HG03097 (cell line): ENCODE data around the gene NPM1.

Experiments
- ATAC-seq: cut with Tn5 transposase; IDR thresholded peaks from one replicate; pipeline ENCODE4 v1.9.1; 2021; ENCODE audit not compliant: unreplicated experiment, low FRiP score

Gene NPM1

GRCh38 chr5:171425596-171426244 lies 38.1 kb downstream of the NPM1 start:
- ATAC-seq: no peak

DNA sequence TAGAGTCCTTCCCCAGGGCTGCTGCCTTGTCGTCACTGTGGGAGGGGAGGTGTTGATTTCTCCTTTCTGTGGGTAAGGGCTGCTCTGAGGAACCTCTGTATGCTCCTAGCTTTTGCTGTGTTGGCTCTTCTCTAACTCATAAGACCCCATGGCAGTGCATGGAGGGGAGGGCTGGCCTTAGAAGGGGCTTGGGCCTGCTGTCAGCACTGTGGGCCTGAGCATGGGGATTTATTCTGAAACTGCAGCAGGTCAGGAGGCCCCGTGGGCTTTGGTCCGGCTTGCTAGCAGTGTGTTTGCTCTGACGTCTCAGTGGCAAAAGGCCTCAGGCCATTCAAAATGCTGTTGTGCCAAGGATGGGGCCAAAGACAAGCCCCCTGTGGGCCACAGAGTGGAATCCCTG lies 38.6 kb downstream of the NPM1 start:
- no peak for ATAC-seq

- no peak for ATAC-seq
These were observed 39.0 kb downstream of the NPM1 start for GRCh38 chr5:171426680-171427079.

DNA sequence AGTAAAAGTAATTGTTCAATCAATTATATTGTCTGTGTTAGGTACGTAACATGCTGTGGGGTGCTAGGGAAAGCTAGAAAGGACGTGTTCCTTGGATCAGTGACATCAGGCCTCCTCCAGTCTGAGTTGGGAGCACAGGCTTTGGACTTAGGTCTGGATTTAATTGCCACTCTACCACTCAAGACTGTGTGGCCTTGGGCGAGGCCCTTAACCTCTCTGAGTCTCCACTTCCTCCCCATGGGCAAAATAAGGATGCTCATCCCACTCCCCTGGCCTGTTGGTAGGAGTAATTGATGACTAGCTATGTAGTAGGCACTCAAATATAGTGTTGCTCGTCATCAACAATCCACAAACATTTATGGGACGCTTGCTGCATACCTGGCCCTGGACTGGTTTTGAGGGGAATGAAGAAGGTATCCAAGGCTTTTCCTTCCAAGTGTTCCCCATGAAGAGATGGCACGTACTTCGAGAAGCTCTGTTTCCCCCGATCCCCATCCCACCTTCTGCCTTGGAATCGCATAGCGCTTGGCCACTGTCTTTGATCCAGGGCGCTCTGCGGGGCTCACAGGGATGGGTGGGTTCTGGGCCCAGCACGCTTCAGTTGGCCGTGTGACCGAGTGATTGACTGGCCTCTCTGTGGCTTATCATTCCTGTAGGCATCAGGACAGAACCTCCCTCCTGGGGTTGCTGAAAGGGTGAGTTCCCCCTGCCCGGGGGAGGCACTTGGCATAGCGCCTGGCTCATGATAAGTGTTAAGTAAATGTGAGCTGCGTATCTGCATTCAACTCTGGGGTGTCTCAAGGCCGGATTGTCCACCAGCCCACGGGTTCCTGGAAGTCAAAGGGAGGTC lies 39.9 kb downstream of the NPM1 start:
- ATAC-seq: no peak

DNA sequence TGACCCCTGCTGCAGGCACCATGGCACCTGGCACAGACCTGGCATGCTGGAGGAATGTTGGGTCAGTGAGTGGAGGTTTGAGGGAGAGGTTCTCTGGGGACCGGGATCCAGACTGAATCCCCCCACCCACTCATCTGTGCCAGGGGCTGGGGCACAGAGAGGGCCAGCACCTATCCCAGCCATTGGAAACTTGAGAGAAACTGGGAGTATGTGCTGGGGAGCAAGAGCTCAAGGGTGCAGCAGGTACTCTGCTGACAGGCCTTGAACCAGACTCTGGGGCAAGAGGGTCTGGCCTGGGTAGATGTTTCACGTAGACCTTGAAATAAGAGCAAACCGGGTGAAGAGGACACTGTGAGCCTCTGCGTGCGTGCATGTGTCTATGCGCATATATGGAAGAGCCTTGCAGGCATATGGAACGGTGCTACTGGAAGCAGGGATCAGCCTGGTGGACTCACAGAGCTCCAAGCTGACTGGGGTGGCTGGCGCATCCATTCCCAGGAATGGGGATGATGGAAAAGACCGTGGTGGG lies 40.6 kb downstream of the NPM1 start:
- no peak for ATAC-seq

- ATAC-seq: no peak
These were observed 41.3 kb downstream of the NPM1 start for GRCh38 chr5:171428809-171429542.

GRCh38 chr5:171429543-171429910 lies 41.9 kb downstream of the NPM1 start:
- no peak for ATAC-seq

GRCh38 chr5:171431251-171431777 lies 43.7 kb downstream of the NPM1 start:
- no peak for ATAC-seq

DNA sequence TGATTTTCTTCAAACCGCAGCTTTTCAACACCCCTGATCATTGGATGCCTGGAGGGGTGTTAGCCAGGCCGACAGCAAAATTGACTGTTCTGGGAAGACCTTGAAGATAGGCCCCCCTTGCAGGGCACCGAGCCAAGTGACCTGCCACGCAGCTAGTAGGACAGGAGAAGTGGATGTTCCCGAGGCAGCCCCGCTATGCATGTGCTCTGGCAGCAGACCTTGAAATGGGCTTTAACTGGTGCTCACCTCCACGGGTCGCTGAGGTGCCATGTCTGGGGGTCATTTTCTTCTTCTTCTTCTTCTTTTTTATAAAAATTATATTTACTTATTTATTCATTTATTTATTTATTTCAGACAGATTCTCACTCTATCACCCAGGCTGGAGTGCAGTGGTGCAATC lies 44.4 kb downstream of the NPM1 start:
- no peak for ATAC-seq

GRCh38 chr5:171432583-171433351 lies 45.1 kb downstream of the NPM1 start:
- no peak for ATAC-seq

- ATAC-seq: no peak
These were observed 45.7 kb downstream of the NPM1 start for GRCh38 chr5:171433352-171433698.

GRCh38 chr5:171433982-171434676 lies 46.5 kb downstream of the NPM1 start:
- ATAC-seq: no peak

DNA sequence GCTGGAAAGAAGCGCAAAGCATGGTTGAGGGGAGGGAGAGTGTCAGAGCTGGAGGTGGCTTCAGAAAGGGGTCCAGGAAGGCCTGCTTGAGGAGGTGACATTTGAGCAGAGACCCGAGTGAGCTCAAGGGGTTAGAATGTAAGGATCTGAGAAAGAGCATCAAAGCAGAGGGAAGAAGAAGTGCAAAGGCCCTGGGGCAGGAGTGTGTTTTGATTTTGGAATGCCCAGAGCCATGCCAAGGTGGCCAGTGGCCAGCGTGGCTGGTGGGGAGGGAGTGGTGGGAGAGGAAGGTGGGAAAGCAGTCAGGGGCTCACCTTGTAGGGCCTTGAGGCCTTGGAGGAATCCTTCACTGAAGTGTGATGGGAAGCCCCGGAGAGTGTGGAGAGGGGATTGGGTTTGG lies 47.2 kb downstream of the NPM1 start:
- no peak for ATAC-seq

DNA sequence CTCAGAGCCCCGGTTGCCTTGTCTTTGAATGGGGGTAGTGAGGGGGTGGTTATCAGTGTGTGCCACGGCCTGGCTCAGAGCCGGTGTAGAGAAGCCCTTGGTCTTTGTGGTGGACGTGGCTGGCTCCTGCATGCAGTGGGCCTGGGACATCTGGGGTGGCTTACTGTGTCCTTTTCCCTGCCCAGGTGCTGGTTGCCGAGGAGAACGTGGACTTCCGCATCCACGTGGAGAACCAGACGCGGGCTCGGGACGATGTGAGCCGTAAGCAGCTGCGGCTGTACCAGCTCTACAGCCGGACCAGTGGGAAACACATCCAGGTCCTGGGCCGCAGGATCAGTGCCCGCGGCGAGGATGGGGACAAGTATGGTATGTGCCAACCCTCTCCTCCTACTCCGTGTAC lies 48.3 kb downstream of the NPM1 start:
- ATAC-seq: no peak

DNA sequence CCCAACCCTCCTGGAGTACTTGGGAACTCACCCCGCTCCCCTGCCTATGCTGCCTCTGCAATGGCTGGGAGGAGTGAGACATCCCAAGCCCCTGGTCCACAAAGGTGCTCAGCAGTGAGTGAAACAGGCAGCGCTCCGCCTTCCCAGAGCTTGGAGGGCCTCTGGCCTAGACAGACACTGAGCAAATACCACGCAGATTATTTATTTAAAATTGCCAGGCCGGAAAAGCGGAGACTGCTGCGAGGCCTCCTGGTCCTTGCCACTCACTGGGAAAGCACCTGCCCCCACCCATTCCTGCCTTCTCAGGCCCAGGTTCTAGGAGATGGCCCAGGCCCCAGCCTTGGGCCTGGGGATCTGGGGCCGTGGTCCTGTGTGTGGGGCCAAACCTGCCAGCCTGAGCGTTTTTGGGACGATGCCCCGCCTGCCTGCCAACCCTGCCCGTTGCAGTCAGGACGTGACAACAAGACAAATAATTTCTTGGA lies 49.2 kb downstream of the NPM1 start:
- no peak for ATAC-seq

DNA sequence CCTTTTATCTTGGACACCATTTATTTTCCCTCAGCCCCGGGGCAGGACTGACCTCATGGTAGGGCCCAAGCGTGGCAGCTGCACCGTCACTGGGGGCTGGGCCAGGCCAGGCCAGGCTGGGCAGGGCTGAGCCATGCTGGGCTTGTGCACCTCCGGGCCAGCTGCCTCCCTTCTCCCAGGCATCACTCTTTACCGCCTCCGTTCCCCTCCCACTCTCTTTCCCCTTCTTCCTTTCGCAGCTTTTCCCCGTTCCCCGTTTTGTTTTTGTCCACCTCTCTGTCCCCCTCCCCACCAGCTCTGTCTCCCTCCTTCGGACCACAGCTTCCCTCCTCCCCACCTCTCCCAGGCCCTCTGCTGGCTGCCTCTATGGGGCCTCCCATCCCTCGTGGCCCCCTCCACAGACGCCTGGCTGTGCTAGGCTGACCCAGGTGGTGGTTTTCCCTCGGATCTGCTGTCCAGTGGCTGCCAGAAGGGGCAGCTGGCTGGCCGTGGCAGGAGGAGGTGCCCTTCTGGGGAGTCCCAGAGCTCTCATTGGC lies 49.7 kb downstream of the NPM1 start:
- no peak for ATAC-seq

- no peak for ATAC-seq
These were observed 51.1 kb downstream of the NPM1 start for GRCh38 chr5:171438738-171439137.

- ATAC-seq: no peak
These were observed 53.7 kb downstream of the NPM1 start for GRCh38 chr5:171441246-171441791.
